ENCODE measurements around the gene ZNF28. TPM values are rescaled to one million over a fixed set of nuclear protein-coding genes. Genes with fewer than 3 reads are reported as not detected.
"Not testable (repeated sequence)": the region's sequence is repeated elsewhere in the genome, so short reads cannot be mapped to it uniquely, and the experiment has no call there.

ZNF28 gene
- 1 to 10 TPM; 1.0 to 7.6 (median 3.2) TPM for total RNA-seq

GRCh38 chr19:52821204-52821960 is at the start of gene ZNF28:
Gene ZNF28 (minus strand): TSS chr19:52821633. CDS start chr19:52817958, 3,675 bp downstream.
- ATAC-seq (peak; percentile 76 to 89), DNase-seq (peak; percentile 3 to 37)
- H3K27me3 ChIP-seq; H3K36me3 ChIP-seq; H3K9me3 ChIP-seq; intact Hi-C loops (cut with DNase I; ENCODE audit: low total_unique reads); H3K4me1 ChIP-seq; in situ Hi-C loops (cut with MboI; ENCODE audit: low sequenced_read_pairs in 4 of 4): not testable (repeated sequence)
- Histone ChIP-seq H3K27ac (peak within 1 kb of the TSS; percentile 41 to 59 (median 54)), H3K4me3 (peak within 1 kb of the TSS; percentile 58 to 68 (median 66))
- TF ChIP-seq POLR2A (IDR thresholded peaks at IDR 0.05) = peak in 1 of 2 donors; percentile 12

GRCh38 chr19:52868031-52868430 is 46.6 kb upstream of the ZNF28 start:
- in situ Hi-C loops (cut with MboI; ENCODE audit: low sequenced_read_pairs in 4 of 4); ATAC-seq; intact Hi-C loops (cut with DNase I; ENCODE audit: low total_unique reads): not testable (repeated sequence)

GRCh38 chr19:52857378-52858191 is 36.2 kb upstream of the ZNF28 start, which contains the start of gene ZNF468:
Gene ZNF468 (minus strand): TSS chr19:52857619. CDS start chr19:52854272, 3,347 bp downstream.
- H3K9me3 ChIP-seq; in situ Hi-C loops (cut with MboI; ENCODE audit: low sequenced_read_pairs in 4 of 4); H3K4me1 ChIP-seq; H3K27me3 ChIP-seq: not testable (repeated sequence)
- peak within 1 kb of the TSS; percentile 48 to 65 (median 55) for H3K27ac ChIP-seq
- ATAC-seq (peak; percentile 81 to 85), DNase-seq (peak; percentile 35 to 49)
- intact Hi-C loops (cut with DNase I; ENCODE audit: low total_unique reads) = loop anchor here (2.0 kb wide), 1 partner anchor 39 kb away; the partner anchor contains the start of gene ZNF320
- H3K36me3 ChIP-seq = peaks cover 0 to 23% of the 10 kb centered on the region in 2 donors
- peak within 1 kb of the TSS; percentile 64 to 85 (median 72) for H3K4me3 ChIP-seq
- peak in 1 of 2 donors; percentile 35 for TF ChIP-seq POLR2A (IDR thresholded peaks at IDR 0.05)

More at GRCh38 chr19:52868031-52868430, 46.6 kb upstream of the ZNF28 start:
- H3K9me3 ChIP-seq, H3K27ac ChIP-seq, DNase-seq, H3K27me3 ChIP-seq, H3K4me3 ChIP-seq, H3K36me3 ChIP-seq, H3K4me1 ChIP-seq: not testable (repeated sequence)

GRCh38 chr19:52856540-52857377 is 35.3 kb upstream of the ZNF28 start:
- H3K27me3 ChIP-seq; H3K4me1 ChIP-seq; in situ Hi-C loops (cut with MboI; ENCODE audit: low sequenced_read_pairs in 4 of 4); H3K9me3 ChIP-seq; DNase-seq: not testable (repeated sequence)
- intact Hi-C loops (cut with DNase I; ENCODE audit: low total_unique reads) = loop anchor here (2.0 kb wide), 1 partner anchor 40 kb away; the partner anchor contains the start of gene ZNF320
- H3K4me3 ChIP-seq = peak overlapping the region; percentile 64 to 85 (median 72)
- ATAC-seq = peak; percentile 4 to 49
- H3K36me3 ChIP-seq = peaks cover 0 to 29% of the 10 kb centered on the region in 2 donors
- peak overlapping the region; percentile 48 to 65 (median 55) for H3K27ac ChIP-seq

GRCh38 chr19:52847352-52847751 is 25.9 kb upstream of the ZNF28 start:
- in situ Hi-C loops (cut with MboI; ENCODE audit: low sequenced_read_pairs in 4 of 4); H3K4me3 ChIP-seq; H3K9me3 ChIP-seq; DNase-seq; ATAC-seq; H3K4me1 ChIP-seq; H3K27me3 ChIP-seq; H3K27ac ChIP-seq; intact Hi-C loops (cut with DNase I; ENCODE audit: low total_unique reads): not testable (repeated sequence)
- peaks cover 0 to 90% of the 10 kb centered on the region in 2 donors for H3K36me3 ChIP-seq

GRCh38 chr19:52840825-52841465 is 19.5 kb upstream of the ZNF28 start:
- H3K27me3 ChIP-seq; intact Hi-C loops (cut with DNase I; ENCODE audit: low total_unique reads); in situ Hi-C loops (cut with MboI; ENCODE audit: low sequenced_read_pairs in 4 of 4); H3K4me1 ChIP-seq; DNase-seq; H3K27ac ChIP-seq; H3K4me3 ChIP-seq; ATAC-seq: not testable (repeated sequence)
- H3K36me3 ChIP-seq = peaks cover 0 to 72% of the 10 kb centered on the region in 2 donors
- peaks cover 0 to 34% (median 8%) of the 10 kb centered on the region in 3 donors for H3K9me3 ChIP-seq

GRCh38 chr19:52834289-52834688 is 12.9 kb upstream of the ZNF28 start:
- H3K9me3 ChIP-seq = not testable (repeated sequence)

GRCh38 chr19:52833541-52833940 is 12.1 kb upstream of the ZNF28 start:
- H3K27ac ChIP-seq; H3K36me3 ChIP-seq; H3K9me3 ChIP-seq; ATAC-seq; DNase-seq; H3K4me3 ChIP-seq; H3K4me1 ChIP-seq; H3K27me3 ChIP-seq; intact Hi-C loops (cut with DNase I; ENCODE audit: low total_unique reads); in situ Hi-C loops (cut with MboI; ENCODE audit: low sequenced_read_pairs in 4 of 4): not testable (repeated sequence)

More at GRCh38 chr19:52834289-52834688, 12.9 kb upstream of the ZNF28 start:
- H3K36me3 ChIP-seq; ATAC-seq; intact Hi-C loops (cut with DNase I; ENCODE audit: low total_unique reads); in situ Hi-C loops (cut with MboI; ENCODE audit: low sequenced_read_pairs in 4 of 4); DNase-seq; H3K4me3 ChIP-seq; H3K27ac ChIP-seq; H3K27me3 ChIP-seq; H3K4me1 ChIP-seq: not testable (repeated sequence)

GRCh38 chr19:52829866-52830265 is 8.4 kb upstream of the ZNF28 start:
- in situ Hi-C loops (cut with MboI; ENCODE audit: low sequenced_read_pairs in 4 of 4); intact Hi-C loops (cut with DNase I; ENCODE audit: low total_unique reads); H3K4me1 ChIP-seq; H3K27ac ChIP-seq; H3K9me3 ChIP-seq; DNase-seq; H3K36me3 ChIP-seq; H3K4me3 ChIP-seq; H3K27me3 ChIP-seq; ATAC-seq: not testable (repeated sequence)
